GM18498 (cell line): Measurements from ENCODE around the gene HCAR1.
"Not testable (repeated sequence)": the region's sequence is repeated elsewhere in the genome, so short reads cannot be mapped to it uniquely, and the experiment has no call there.

ENCODE experiments used
- ATAC-seq: cut with Tn5 transposase; IDR thresholded peaks from one replicate; pipeline ENCODE4 v1.9.1; 2021; ENCODE audit warnings: mild to moderate bottlenecking, moderate library complexity; ENCODE audit not compliant: unreplicated experiment

Gene HCAR1

GRCh38 chr12:122722387-122722786 lies 8.3 kb downstream of the HCAR1 start:
- ATAC-seq = no peak

DNA sequence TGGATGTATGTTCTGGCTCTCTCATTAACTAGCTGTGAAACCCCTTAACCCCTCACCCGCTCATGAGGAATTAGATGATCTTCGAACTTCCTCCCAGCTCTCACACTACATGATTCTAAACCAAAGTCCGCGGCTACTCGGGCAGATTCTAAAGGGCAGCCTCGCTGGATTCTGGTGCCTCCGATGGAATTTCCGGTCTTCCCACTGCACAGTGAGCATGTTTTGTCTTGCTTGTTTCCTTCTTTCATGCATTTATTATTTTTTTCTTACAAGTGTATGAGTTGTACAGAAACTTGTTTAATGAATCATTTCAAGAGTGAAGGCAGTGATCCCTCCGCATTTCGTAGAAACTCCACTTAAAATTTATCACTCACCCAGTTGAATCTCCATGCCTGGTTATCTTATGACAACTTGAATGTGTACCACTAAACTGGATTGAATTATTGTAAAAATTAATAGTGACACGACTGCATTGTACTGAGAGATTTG lies 9.5 kb downstream of the HCAR1 start:
- no peak for ATAC-seq

DNA sequence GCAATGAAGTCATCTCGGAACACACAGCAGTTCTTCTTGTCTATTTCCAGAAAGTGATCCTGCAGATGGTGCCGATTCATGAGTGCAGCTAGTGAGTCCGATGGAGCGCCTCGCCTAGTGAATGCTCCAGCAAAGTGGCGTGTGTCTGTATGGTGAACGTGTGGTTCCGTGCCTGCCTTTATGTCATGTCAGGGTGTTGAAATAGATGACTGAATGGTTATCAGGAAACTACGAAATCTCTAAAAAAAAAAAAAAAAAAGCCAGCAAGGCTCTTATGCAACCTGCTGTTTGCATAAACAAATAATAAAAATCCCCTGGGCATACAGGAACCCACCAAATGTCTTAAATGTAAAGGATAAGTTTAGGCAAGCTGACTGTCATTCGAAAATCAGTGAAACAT lies 14.0 kb downstream of the HCAR1 start, which contains the start of gene HCAR3:
TSS of gene HCAR3 (minus strand) at position 154 of the 400 bp plus-strand sequence. CDS start at position 80, 74 bp downstream.
- not testable (repeated sequence) for ATAC-seq

DNA sequence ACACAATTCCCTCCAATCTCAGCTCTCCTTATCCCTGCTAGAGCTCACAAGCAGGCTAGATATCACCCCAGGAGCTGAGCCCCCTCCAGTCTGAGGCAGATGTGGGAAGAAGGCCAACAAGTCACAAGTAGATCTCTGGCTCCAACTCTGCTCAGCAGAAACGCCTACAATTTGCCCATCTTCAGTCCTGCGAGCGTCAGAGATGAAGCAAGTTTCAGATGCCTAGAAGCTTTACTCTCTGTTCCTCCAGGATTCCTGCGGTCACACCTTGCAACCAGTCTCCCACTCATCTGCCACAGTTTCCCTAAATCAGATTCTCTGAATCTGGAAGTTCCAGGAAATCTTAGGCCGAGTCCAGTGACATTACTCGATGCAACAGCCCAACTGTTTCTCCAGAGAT lies 15.4 kb downstream of the HCAR1 start:
- ATAC-seq = not testable (repeated sequence)

- not testable (repeated sequence) for ATAC-seq
Observed at GRCh38 chr12:122713491-122714188, 17.0 kb downstream of the HCAR1 start.

GRCh38 chr12:122711266-122711665 lies 19.4 kb downstream of the HCAR1 start:
- ATAC-seq = not testable (repeated sequence)

DNA sequence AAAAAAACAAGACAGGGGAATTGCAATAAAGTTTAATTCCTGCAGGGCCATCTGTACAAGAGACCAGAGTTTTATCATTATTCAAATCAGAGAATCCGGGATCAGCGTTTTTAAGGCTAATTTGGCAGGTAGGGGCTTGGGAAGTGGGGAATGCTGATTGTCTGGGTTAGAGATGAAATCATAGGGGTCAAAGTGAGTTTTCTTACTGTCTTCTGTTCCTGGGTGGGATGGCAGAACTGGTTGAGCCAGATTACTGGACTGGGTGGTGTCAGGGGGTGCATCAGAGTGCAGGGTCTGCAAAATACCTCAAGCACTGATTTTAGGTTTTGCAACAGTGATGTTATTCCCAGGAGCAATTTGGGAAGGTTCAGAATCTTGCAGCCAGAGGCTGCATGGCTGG lies 20.3 kb downstream of the HCAR1 start:
- not testable (repeated sequence) for ATAC-seq

- ATAC-seq = not testable (repeated sequence)
Observed at GRCh38 chr12:122709287-122709686, 21.4 kb downstream of the HCAR1 start.

DNA sequence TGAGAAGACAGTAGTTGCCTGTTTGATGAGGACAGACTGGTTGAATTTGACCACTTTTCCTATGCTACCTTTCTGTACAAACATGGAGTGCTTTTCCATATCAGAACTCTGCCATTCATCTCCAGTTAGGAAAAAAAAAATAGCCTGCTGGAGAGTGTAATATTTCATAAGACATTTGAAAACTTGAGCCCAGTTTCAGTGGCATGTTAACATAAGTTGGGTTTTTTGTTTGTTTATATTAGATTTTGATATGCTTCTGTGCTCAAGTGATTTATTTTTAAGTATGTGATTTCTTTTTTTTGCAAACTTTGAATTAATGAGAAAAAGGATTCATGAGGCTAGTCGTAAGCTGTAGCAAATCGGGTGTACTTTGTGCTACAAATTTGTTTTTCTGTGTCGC lies 26.8 kb downstream of the HCAR1 start:
- ATAC-seq = not testable (repeated sequence)

DNA sequence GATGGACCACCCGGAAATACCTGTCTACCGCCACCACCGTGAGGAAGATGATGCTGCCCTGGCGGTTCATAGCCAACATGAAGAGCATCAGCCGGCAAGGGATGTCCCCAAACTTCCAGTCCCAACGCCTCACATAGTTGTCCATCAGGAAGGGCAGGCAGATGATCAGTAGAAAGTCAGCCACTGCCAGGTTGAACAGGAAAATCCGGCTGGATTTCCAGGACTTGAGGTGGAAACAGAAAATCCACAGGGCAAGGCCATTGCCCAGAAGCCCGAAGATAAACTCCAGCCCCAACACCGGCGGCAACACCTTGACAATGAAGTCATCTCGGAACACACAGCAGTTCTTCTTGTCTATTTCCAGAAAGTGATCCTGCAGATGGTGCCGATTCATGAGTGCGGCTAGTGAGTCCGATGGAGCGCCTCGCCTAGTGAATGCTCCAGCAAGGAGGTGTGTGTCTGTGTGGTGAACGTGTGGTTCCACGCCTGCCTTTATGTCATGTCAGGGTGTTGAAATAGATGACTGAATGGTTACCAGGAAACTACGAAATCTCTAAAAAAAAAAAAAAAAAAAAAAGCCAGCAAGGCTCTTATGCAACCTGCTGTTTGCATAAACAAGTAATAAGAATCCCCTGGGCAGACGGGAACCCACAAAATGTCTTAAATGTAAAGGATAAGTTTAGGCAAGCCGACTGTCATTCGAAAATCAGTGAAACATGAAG lies 27.6 kb downstream of the HCAR1 start, which contains the start of gene HCAR2:
TSS of gene HCAR2 (minus strand) at position 468 of the 722 bp plus-strand sequence. CDS start at position 394, 74 bp downstream.
- not testable (repeated sequence) for ATAC-seq

- not testable (repeated sequence) for ATAC-seq
Observed at GRCh38 chr12:122701481-122701880, 29.2 kb downstream of the HCAR1 start.

- not testable (repeated sequence) for ATAC-seq
Observed at GRCh38 chr12:122700038-122700710, 30.5 kb downstream of the HCAR1 start.

DNA sequence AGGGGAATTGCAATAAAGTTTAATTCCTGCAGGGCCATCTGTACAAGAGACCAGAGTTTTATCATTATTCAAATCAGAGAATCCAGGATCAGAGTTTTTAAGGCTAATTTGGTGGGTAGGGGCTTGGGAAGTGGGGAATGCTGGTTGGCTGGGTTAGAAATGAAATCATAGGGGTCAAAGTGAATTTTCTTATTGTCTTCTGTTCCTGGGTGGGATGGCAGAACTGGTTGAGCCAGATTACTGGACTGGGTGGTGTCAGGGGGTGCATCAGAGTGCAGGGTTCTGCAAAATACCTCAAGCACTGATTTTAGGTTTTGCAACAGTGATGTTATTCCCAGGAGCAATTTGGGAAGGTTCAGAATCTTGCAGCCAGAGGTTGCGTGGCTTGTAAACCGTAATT lies 33.7 kb downstream of the HCAR1 start:
- not testable (repeated sequence) for ATAC-seq

GRCh38 chr12:122691566-122691965 lies 39.1 kb downstream of the HCAR1 start:
- ATAC-seq = no peak

GRCh38 chr12:122688291-122688690 lies 42.4 kb downstream of the HCAR1 start:
- ATAC-seq = no peak

DNA sequence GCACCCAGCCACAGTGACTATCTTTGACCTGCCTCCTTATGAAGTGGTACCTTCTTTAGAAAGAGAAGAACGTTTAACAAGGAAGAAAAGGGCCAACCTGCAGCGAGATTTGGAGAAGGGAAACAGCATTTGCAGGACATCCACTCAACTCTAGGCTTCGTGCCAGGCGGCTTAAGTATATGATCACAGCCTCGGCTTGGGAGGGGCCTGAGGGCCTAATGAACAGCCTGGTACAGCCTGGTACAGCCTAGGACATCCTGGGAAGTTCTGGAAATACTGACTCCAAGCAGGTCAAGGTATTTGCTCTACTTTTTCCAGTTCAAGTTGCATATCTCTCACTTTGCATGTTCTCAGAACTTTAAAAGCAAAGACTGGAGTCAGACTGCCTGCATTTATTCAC lies 43.6 kb downstream of the HCAR1 start:
- ATAC-seq = no peak

DNA sequence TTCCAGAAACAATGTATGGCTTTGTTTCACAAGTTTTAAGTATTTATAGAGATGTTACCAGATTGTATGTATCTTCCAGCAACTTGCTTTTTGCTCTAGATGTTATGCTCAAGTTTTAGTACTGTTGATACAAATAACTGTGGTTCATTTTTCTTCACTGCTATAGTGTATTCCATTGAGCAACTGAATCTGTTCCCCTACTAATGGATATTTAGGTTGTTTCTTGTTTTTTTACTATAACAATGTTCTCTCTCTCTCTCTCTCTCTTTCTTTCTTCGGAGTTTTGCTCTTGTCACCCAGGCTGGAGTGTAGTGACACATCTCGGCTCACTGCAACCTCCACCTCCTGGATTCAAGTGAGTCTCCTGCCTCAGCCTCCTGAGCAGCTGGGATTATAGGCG lies 44.1 kb downstream of the HCAR1 start:
- no peak for ATAC-seq

- ATAC-seq = no peak
Observed at GRCh38 chr12:122684297-122684813, 46.3 kb downstream of the HCAR1 start.

GRCh38 chr12:122681814-122682213 lies 48.8 kb downstream of the HCAR1 start:
- no peak for ATAC-seq

DNA sequence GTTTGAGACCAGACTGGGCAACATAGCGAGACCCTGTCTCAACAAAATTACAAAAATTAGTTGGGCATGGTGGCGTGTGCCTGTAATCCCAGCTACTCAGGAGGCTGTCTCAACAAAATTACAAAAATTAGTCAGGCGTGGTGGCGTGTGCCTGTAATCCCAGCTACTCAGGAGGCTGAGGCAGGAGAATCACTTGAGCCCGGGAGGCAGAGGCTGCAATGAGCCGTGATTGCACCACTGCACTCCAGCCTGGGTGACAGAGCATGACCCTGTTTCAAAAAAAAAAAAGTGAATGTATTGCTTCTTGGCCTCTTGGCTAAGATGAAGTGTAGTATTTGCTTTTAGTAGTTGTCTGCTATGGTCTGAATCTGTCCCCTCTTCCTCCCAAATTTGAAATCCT lies 49.7 kb downstream of the HCAR1 start:
- not testable (repeated sequence) for ATAC-seq

- not testable (repeated sequence) for ATAC-seq
Observed at GRCh38 chr12:122676781-122677180, 53.9 kb downstream of the HCAR1 start.
